ENCODE measurements around the gene FAM83G. TPM values are rescaled to one million over a fixed set of nuclear protein-coding genes. Genes with fewer than 3 reads are reported as not detected.
"Not testable (repeated sequence)": the region's sequence is repeated elsewhere in the genome, so short reads cannot be mapped to it uniquely, and the experiment has no call there.

The FAM83G gene, protein sequence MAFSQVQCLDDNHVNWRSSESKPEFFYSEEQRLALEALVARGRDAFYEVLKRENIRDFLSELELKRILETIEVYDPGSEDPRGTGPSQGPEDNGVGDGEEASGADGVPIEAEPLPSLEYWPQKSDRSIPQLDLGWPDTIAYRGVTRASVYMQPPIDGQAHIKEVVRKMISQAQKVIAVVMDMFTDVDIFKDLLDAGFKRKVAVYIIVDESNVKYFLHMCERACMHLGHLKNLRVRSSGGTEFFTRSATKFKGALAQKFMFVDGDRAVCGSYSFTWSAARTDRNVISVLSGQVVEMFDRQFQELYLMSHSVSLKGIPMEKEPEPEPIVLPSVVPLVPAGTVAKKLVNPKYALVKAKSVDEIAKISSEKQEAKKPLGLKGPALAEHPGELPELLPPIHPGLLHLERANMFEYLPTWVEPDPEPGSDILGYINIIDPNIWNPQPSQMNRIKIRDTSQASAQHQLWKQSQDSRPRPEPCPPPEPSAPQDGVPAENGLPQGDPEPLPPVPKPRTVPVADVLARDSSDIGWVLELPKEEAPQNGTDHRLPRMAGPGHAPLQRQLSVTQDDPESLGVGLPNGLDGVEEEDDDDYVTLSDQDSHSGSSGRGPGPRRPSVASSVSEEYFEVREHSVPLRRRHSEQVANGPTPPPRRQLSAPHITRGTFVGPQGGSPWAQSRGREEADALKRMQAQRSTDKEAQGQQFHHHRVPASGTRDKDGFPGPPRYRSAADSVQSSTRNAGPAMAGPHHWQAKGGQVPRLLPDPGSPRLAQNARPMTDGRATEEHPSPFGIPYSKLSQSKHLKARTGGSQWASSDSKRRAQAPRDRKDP
- polyA plus RNA-seq = 1 to 10 TPM in 2 of 3 donors, under 1 TPM in 1; 0.81 to 3.7 (median 1.9) TPM

DNA sequence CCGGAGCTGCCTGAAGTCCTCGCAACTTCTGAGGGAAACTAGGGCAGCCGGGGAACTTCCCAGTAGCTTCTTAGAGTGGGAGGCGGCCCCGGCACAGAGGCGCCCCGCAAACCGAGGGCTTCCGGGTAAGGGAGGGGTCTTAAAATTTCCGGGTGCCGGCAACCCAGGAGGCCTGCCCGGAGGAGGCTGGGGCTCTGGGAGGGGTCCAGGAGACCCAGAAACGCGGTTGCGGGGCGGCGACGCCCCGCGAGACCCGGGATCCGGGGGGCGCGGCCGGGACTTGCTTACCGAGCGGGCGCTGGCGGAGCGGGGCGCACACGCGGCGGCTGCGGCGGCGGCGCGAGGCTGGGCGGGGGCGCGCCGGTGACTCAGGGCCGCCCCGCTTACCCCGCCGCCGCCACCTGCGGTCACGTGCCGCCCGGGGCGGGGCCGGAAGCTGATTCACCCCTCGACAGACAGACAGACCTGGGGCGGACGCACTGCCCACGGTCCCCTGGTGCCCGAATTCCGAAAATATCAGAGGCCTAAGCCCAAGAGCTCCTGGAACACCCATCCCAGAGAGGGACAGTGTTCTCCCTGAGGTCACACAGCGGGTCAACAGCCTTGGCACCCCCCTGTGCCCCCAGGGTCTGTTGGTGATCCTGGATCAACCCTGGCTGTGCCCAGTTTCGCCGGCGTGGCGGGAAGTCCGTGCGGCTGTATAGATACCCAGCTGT, at the start of gene FAM83G:
TSS of gene FAM83G (minus strand) at position 344 of the 716 bp plus-strand sequence. CDS start 723 bp downstream, outside the sequence.
- Mint-ChIP-seq H3K4me3 (peak within 1 kb of the TSS; percentile 85 to 94 (median 87)), H3K27me3 (ENCODE audit: low read depth in 3 of 3) (peaks cover 0 to 21% (median 7%) of the 10 kb centered on the region in 3 donors), H3K9me3 (no peaks in the 10 kb centered on the region), H3K27ac (peak within 1 kb of the TSS; percentile 60 to 94 (median 87)), H3K36me3 (peaks cover 0 to 7% (median 0%) of the 10 kb centered on the region in 3 donors), H3K4me1 (peaks cover 15 to 18% of the 10 kb centered on the region in 2 donors)
- peak; percentile 82 to 85 (median 83) for DNase-seq

DNA sequence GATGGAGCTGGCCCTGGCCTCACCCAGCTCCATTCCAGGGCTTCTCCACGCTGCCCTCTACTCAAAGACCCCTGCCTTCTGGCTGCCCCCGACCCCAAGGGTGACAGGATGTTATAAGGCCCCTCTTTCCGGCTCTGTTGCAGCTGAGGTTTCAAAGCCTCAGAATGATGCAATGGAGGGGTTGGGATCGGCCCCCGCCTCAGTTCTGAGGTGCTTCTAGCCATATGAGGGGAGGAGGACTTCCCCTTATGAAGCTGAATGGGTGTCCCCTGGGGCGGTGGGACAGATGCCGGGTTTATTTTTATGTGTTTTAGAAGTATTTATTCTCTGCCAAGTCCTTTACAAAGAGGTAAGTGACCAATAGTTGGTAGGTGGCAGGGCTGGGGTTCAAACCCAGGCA, 44.3 kb upstream of the FAM83G start:
- not testable (repeated sequence) for H3K27me3 Mint-ChIP-seq (ENCODE audit: low read depth in 3 of 3); H3K9me3 Mint-ChIP-seq; H3K4me1 Mint-ChIP-seq; H3K4me3 Mint-ChIP-seq; H3K36me3 Mint-ChIP-seq; DNase-seq; H3K27ac Mint-ChIP-seq

DNA sequence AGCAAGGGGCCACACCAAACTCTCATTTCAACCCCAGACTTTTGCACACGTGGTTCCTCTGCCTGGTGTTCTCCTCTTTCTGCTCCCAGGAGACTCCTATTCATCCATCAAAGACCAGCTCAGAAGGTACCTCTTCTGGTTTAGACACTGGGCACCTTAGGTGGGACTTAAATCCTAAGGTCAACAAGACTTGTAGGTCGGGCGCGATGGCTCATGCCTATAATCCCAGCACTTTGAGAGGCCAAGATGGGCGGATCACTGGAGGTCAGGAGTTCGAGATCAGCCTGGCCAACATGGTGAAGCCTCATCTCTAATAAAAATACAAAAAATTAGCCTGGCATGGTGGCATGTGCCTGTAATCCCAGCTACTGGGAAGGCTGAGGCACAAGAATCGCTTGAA, 42.9 kb upstream of the FAM83G start:
- H3K36me3 Mint-ChIP-seq; H3K4me1 Mint-ChIP-seq; H3K9me3 Mint-ChIP-seq; H3K27me3 Mint-ChIP-seq (ENCODE audit: low read depth in 3 of 3); H3K4me3 Mint-ChIP-seq; DNase-seq; H3K27ac Mint-ChIP-seq: not testable (repeated sequence)

DNA sequence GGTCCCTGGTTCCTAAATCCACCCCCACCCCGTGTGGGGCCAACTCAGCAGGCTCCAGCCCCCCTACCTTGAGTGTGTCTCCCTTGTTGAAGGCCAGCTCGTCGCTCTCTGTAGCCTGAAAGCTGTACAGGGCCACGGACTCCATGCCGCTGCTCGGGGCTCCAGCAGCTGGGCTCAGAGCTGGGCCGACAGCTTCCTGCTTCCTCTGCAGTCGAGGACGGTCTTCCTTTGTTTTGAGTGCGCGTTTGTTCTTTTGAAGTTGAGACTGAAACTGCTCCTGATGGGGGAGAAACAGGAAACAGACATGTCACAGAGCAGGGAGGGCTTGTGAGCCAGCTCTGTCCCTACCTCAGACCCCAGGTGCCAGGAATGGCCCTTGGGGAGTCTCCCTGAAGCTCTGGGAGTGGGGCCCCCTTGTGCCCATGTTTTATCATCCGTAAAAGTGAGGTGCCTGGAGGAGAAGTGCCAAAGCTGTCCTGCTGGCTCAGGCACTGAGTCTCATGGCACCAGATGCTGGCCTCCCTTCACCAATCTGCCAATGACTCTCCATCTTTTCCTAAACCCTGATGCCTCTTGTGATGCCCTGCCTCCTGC, 42.3 kb upstream of the FAM83G start, which contains the start of gene GRAP:
TSS of gene GRAP (minus strand) at position 176 of the 594 bp plus-strand sequence. CDS start at position 145, 31 bp downstream.
- H3K36me3 Mint-ChIP-seq; H3K27ac Mint-ChIP-seq; H3K4me3 Mint-ChIP-seq; H3K9me3 Mint-ChIP-seq; DNase-seq; H3K27me3 Mint-ChIP-seq (ENCODE audit: low read depth in 3 of 3); H3K4me1 Mint-ChIP-seq: not testable (repeated sequence)

DNA sequence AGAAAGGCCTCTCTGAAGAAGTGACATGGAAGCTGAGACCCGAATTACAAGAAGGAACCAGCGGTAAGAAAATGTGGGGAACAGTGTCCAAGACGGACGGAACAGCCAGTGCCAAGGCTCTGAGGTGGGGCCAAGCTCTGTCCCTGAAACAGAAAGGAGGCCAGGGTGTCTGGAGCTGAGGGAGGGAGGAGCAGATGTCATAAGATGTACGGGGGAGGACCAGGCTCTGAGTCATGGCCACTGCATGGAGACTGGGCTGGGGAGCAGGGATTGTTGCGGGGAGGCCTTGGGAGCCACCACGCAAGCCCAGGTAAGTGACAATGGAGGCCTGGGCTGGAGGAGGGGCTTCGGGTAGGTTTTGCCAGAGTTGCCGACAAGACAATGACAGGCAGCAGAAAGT, 40.1 kb upstream of the FAM83G start:
- not testable (repeated sequence) for H3K27me3 Mint-ChIP-seq (ENCODE audit: low read depth in 3 of 3); H3K4me1 Mint-ChIP-seq; H3K4me3 Mint-ChIP-seq; H3K9me3 Mint-ChIP-seq; DNase-seq; H3K36me3 Mint-ChIP-seq; H3K27ac Mint-ChIP-seq

DNA sequence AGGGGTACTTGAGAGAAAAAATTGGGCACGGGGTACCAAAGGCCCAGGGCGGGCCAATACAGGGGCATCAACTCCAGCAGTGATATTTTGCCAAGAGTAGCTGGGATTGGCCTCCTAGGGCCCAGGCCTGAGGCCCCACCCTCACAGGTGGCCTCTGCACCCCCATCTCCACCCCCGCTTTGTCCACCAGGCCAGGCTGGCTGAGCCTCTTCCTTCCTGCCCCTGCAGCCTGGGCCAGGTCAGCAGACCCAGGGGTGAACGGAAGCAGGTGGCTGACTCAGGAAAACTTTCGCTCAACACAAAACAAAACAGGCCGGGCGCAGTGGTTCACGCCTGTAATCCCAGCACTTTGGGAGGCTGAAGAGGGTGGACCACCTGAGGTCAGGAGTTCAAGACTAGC, 38.5 kb upstream of the FAM83G start:
- not testable (repeated sequence) for H3K27ac Mint-ChIP-seq; DNase-seq; H3K4me3 Mint-ChIP-seq; H3K4me1 Mint-ChIP-seq; H3K36me3 Mint-ChIP-seq; H3K9me3 Mint-ChIP-seq; H3K27me3 Mint-ChIP-seq (ENCODE audit: low read depth in 3 of 3)

DNA sequence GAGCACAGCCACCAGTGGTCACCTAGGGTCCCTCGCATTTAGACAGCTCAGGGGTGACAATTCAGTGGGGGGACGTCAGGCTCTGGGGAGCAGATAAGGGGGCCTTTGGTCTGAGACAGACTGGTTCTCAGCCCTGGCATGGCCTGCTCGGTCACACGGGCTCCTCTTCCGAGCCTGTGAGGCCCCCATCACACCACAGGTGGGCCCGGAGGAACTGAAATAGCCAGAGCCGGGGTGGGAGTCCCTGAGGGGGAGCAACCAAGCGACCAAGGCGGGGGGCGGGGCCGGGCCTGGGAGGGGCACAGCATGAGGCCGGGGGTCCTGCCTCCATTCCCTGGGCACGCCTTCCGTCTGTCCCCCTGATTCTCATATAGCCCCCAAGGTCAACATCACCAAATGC, 37.8 kb upstream of the FAM83G start:
- H3K27me3 Mint-ChIP-seq (ENCODE audit: low read depth in 3 of 3); H3K9me3 Mint-ChIP-seq; DNase-seq; H3K4me1 Mint-ChIP-seq; H3K36me3 Mint-ChIP-seq; H3K27ac Mint-ChIP-seq; H3K4me3 Mint-ChIP-seq: not testable (repeated sequence)

DNA sequence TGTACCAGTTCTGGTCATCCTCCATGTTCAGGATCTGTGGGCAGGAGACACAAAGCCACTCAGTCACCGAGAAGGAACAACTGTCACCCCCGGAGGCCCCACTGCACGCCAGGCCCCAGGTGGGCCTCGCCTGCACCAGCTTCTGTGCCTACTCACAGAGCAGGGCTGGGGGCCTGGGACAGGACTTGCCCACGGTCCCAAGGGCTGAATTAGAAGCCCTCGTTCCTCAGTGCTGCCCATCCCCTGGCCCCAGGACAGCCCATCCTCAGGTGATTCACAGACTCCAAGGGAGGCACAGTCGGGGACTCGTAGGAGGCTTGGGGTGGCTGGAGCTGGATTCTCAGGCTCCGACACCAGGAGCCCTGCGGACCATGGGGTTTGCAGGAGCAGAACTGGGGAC, 37.3 kb upstream of the FAM83G start:
- H3K27me3 Mint-ChIP-seq (ENCODE audit: low read depth in 3 of 3); H3K4me1 Mint-ChIP-seq; DNase-seq; H3K36me3 Mint-ChIP-seq; H3K4me3 Mint-ChIP-seq; H3K9me3 Mint-ChIP-seq; H3K27ac Mint-ChIP-seq: not testable (repeated sequence)

DNA sequence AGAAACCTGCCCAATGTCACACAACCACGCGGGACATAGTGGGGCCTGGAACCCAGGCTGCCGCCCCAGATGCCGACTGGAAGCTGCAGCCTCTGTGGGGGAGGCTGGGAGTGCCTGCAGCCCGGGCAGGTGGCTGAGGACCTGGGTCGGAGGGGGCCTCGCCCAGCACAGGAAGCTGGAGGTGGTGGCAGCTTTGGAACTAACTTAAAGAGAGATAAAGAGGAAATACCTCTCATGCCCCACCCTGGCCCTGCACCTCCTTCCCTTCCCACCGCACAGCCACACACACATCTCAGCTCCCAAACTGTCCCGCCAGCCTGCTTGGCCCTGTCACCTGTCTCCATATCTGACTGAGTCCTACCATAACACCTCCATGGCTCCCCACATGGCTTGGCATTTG, 35.8 kb upstream of the FAM83G start:
- H3K4me3 Mint-ChIP-seq; H3K9me3 Mint-ChIP-seq; H3K36me3 Mint-ChIP-seq; DNase-seq; H3K27ac Mint-ChIP-seq; H3K27me3 Mint-ChIP-seq (ENCODE audit: low read depth in 3 of 3); H3K4me1 Mint-ChIP-seq: not testable (repeated sequence)

DNA sequence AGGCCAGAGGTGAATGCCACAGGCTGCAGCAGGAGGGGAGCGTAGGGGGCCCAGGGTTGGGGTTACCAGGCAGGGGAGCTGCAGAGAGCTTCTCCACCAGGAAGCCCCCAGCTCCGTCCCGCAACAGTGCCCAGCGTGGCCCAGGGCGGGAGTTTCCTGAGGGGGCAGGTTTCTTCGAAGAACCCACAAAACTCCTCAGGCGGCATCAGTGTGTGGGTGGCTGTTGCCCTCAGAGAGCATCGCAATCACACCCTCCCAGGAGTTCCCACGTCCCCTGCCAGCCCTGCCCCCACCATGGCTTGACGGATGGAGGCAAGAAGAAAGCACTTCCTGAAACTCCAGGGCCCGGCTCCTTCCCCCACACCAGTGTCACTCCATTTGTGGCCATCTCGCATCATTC, 34.2 kb upstream of the FAM83G start:
- not testable (repeated sequence) for H3K9me3 Mint-ChIP-seq; H3K4me3 Mint-ChIP-seq; H3K27ac Mint-ChIP-seq; H3K4me1 Mint-ChIP-seq; DNase-seq; H3K27me3 Mint-ChIP-seq (ENCODE audit: low read depth in 3 of 3); H3K36me3 Mint-ChIP-seq

DNA sequence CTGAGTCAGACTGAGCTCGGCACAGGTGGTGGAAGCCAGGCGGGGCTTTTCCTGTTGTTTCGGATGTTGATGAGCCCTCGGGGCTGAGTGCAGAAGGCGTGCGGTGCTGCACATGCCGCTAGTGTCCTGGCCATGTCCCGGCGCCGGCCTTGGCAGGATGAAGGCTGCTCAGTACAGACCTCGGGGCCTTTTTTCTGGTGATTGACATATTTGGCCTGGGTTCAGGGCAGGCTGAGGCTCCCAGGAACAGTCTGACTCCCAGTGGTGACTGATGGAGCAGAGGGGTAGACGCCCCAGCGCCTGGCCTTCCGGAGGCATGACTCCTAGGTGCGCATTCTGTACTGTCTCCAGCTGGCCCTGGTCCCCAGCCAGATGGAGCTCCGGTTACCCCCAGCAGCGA, 33.4 kb upstream of the FAM83G start:
- not testable (repeated sequence) for H3K4me1 Mint-ChIP-seq; H3K9me3 Mint-ChIP-seq; H3K4me3 Mint-ChIP-seq; H3K27ac Mint-ChIP-seq; H3K27me3 Mint-ChIP-seq (ENCODE audit: low read depth in 3 of 3); H3K36me3 Mint-ChIP-seq; DNase-seq

DNA sequence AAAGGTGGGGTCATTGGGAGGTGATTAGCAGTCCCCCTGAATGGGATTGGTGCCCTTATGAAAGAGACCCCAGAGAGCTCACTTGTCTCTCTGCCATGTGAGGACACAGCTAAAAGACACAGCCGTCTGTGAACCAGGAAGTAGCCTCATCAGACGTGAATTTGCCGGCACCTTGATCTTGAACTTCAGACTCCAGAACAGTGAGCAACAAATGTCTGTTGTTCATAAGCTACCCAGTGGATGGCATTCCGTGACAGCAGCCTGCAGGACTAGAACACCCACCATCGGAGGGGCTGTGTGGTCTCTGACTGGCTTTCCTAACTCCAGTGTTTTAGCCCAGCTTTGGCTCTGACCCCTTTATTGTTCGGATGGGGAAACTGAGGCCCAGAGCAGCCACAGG, 33.0 kb upstream of the FAM83G start:
- not testable (repeated sequence) for H3K4me3 Mint-ChIP-seq; H3K9me3 Mint-ChIP-seq; DNase-seq; H3K4me1 Mint-ChIP-seq; H3K27me3 Mint-ChIP-seq (ENCODE audit: low read depth in 3 of 3); H3K27ac Mint-ChIP-seq; H3K36me3 Mint-ChIP-seq

DNA sequence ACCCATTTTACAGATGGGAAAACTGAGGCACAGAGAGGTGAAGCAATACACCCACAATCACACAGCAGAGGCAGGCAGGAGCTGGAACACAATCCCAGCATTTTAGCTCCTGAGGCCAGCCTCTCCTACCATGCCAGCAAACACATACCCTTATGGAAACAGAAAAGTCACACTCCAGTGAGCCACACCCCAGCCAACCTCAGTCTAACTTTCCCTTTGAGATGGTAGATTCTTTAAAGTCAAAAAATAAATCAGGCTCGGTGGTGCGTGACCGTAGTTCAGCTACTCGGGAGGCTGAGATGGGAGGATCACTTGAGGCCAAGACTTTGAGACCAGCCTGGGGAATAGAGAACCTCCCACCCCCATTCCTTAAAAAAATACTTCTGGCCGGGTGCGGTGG, 31.6 kb upstream of the FAM83G start:
- H3K9me3 Mint-ChIP-seq; H3K27me3 Mint-ChIP-seq (ENCODE audit: low read depth in 3 of 3); DNase-seq; H3K36me3 Mint-ChIP-seq; H3K4me1 Mint-ChIP-seq; H3K27ac Mint-ChIP-seq; H3K4me3 Mint-ChIP-seq: not testable (repeated sequence)

All from immature natural killer cell (primary cell).